Mesothelial cell of epicardium (in vitro differentiated cells): Measurements from ENCODE around the gene KDM5C. TPM values are rescaled to one million over a fixed set of nuclear protein-coding genes. Genes with fewer than 3 reads are reported as not detected.

ENCODE experiments used
- DNase-seq, 2 experiments: peaks; one replicate each; pipeline ENCODE4 v3.0.0; 2021; ENCODE audit warnings: low spot score in 2 of 2; ENCODE audit not compliant: unreplicated experiment in 2 of 2
- H3K27ac Mint-ChIP-seq: 2 replicates; pipeline ENCODE4 v1.8.0; 2021; ENCODE audit warnings: mixed read lengths
- H3K27me3 Mint-ChIP-seq: 2 replicates; pipeline ENCODE4 v1.8.0; 2021; ENCODE audit warnings: low read depth, mixed read lengths
- H3K36me3 Mint-ChIP-seq: 2 replicates; pipeline ENCODE4 v1.8.0; 2021; ENCODE audit warnings: mixed read lengths
- H3K4me1 Mint-ChIP-seq: 2 replicates; pipeline ENCODE4 v1.8.0; 2021; ENCODE audit warnings: mixed read lengths
- H3K4me3 Mint-ChIP-seq: 2 replicates; pipeline ENCODE4 v1.8.0; 2021; ENCODE audit warnings: mild to moderate bottlenecking, moderate library complexity, mixed read lengths
- H3K9me3 Mint-ChIP-seq: 2 replicates; pipeline ENCODE4 v1.8.0; 2021; ENCODE audit warnings: mixed read lengths
- total RNA-seq: library from RNA; stranded (reverse); gene quantifications from 3 replicates; pipeline ENCODE4 v1.2.1, GENCODE V29; 2021
- TF ChIP-seq, protein P1 (sequence below): fragments of 200-600 bp; sonication (generic); IDR thresholded peaks from one replicate; pipeline ENCODE4 v1.5.0; 2021; ENCODE audit warnings: antibody characterized with exemption; ENCODE audit not compliant: unreplicated experiment

KDM5C gene
- total RNA-seq, 1 donor from 2014 or later, result 128 TPM

DNA sequence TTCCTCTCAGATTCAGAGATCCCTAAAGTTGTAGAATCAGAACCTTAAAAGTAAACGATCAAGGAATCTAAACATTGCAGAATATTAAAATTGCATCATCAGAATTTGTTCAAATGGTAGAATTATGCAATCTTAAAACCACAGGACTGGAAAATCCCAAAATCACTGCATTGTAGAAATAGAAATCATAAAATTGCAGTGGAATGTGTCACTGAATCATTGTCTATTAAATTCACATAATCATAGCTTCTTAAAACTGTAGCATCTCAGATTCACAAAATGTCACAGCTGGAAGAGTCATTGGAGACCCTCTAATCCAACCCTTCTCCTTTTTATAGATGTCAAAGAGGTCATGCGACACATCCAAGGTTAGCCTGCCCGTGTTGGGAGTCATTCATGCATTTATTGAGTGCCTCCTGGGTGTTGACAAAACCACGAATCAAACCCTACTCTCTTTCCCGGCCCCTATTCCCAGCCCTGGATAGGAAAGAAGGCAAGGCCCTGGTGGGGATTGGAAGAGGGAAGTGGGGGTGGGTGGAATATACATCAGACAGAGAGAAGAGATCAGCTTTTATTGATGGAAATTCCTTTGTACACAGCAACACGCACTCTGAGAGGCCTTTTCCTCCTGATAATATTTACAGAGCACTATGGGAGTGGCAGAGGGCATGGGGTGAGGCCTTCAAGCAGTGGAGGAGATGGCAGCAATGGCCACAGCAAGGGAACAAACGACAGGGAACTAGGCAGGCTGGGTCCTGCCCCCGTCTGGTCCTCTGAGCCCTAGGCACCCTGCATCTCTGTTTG is 41.0 kb upstream of the KDM5C start:
- TF ChIP-seq, protein P1, sequence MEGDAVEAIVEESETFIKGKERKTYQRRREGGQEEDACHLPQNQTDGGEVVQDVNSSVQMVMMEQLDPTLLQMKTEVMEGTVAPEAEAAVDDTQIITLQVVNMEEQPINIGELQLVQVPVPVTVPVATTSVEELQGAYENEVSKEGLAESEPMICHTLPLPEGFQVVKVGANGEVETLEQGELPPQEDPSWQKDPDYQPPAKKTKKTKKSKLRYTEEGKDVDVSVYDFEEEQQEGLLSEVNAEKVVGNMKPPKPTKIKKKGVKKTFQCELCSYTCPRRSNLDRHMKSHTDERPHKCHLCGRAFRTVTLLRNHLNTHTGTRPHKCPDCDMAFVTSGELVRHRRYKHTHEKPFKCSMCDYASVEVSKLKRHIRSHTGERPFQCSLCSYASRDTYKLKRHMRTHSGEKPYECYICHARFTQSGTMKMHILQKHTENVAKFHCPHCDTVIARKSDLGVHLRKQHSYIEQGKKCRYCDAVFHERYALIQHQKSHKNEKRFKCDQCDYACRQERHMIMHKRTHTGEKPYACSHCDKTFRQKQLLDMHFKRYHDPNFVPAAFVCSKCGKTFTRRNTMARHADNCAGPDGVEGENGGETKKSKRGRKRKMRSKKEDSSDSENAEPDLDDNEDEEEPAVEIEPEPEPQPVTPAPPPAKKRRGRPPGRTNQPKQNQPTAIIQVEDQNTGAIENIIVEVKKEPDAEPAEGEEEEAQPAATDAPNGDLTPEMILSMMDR, result no peak
- DNase-seq, result no peak
- H3K4me3 Mint-ChIP-seq, result no peak overlapping the region

DNA sequence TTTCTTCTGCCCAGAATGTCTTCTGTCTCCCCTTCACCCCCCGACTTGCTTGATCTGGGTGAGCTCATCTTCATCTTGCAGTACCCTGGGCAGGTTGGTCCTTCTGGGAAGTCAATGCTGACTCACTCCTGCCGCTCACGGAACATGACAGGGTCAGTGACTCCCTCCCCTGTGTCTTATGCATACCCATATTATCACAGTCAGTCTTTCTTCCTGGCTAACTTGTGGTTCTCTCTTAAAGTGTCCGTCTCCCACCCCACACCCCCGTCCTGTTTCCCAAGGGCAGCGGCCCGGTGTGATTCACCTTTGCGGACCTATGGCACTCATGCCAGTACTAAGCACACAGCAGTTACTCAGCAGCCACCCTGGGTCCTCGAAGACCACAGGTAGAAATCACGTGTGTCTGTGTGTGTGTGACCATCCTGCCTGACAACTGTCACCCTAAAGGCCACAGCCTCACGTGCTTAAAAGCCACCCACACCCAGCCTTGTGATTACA is 38.6 kb upstream of the KDM5C start:
- DNase-seq, result no peak

More for the DNA sequence above, 41.0 kb upstream of the KDM5C start:
- Mint-ChIP-seq H3K36me3 (peaks cover 6% of the 10 kb centered on the region), H3K27me3 (no peaks in the 10 kb centered on the region), H3K9me3 (peaks cover 9% of the 10 kb centered on the region), H3K4me1 (no peaks in the 10 kb centered on the region), H3K27ac (no peak overlapping the region)

DNA sequence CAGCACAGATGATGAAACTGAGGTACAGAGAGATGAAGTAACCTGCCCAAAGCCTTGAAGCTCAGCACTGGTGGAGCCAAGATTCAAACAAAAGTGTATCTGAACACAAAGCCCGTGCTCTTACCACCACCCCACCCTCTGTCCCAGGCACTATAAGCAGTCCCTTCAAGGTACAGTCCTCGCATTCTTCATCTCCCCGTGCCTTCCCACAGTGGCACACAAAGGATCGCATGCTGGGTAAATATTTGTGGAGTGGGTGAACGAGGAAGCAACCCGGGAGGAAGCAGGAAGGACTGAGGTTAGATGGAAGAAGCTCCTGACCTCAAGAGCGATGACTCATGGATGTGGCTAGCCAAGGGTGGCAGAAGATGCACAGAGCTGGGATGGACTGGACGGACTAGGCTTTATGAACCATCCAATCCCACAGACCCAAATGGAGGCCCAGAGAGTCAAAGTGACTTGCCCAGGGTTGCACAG is 37.9 kb upstream of the KDM5C start:
- TF ChIP-seq, protein P1, result no peak
- no peak for DNase-seq
- peaks cover 14% of the 10 kb centered on the region for H3K9me3 Mint-ChIP-seq
- no peaks in the 10 kb centered on the region for H3K4me1 Mint-ChIP-seq
- no peak overlapping the region for H3K4me3 Mint-ChIP-seq
- no peak overlapping the region for H3K27ac Mint-ChIP-seq
- peaks cover 6% of the 10 kb centered on the region for H3K36me3 Mint-ChIP-seq
- no peaks in the 10 kb centered on the region for H3K27me3 Mint-ChIP-seq

More for the DNA sequence above, 38.6 kb upstream of the KDM5C start:
- Mint-ChIP-seq H3K36me3 (peaks cover 6% of the 10 kb centered on the region), H3K9me3 (peaks cover 9% of the 10 kb centered on the region), H3K27ac (no peak overlapping the region), H3K27me3 (no peaks in the 10 kb centered on the region), H3K4me1 (no peaks in the 10 kb centered on the region), H3K4me3 (no peak overlapping the region)
- TF ChIP-seq, protein P1, result no peak

DNA sequence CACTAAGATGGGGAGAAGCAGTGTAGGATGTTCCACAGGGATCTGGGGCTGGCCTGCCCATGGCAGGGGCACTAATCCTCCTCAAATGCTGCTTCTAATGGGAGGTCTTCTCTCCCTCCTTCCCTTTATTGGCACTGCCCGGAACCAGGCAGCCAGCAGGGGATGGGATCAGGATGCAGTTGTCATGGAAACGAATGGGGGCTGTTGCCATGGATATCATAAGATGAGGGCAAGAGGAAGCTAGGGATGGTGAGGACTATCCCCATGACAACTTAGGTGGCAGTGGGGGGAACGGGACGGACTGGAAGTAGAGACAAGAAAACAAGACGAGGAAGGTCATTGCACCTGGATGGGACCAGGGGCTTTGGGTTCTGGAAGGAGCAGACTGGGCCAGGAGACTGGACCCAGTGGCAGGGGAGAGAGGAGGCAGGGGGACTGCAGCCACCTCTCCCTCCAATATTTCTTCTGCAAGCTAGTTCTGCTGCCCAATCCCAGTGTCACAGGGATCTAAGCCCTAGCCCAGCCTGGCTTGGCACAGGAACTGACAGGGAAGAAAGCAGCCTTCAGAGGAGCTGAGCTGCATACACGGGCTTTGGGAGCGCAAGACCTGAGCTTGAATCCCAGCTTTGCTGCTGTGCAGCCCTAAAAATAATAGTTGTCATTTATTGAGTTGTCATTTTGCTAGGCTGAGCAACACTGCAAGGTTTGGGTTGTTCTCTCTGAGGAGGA is 37.3 kb upstream of the KDM5C start:
- H3K4me3 Mint-ChIP-seq, result no peak overlapping the region
- peaks cover 20% of the 10 kb centered on the region for H3K9me3 Mint-ChIP-seq
- no peak for DNase-seq
- peaks cover 6% of the 10 kb centered on the region for H3K36me3 Mint-ChIP-seq
- TF ChIP-seq, protein P1, result no peak
- no peaks in the 10 kb centered on the region for H3K27me3 Mint-ChIP-seq
- no peaks in the 10 kb centered on the region for H3K4me1 Mint-ChIP-seq
- no peak overlapping the region for H3K27ac Mint-ChIP-seq

DNA sequence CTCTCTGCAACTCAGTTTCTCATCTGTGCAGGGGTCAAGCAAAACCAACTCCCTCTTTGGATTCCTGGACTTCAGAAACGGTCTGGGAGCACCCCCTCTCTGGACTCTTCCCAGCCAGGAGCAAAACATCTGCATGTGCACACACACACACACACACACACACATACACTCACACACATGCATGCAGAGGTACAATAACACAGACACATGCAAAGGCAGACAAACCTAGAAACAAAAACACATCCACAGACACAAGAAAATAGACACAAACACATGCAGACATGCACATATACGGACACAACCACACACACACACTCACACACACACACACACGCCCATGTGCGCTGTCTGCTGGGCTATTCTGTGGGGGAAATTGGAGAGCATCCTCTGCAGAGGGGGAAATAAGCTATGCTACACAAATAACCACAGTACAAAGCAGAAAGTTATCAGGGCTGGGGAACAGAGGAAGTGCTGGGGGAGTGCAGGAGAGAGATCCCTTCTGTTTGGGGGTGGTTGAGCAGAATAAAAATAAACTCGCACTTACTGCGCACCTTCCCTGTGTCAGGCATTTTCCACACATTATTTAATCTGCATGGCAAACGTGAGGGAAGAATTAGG is 36.5 kb upstream of the KDM5C start:
- H3K36me3 Mint-ChIP-seq, result peaks cover 6% of the 10 kb centered on the region
- H3K9me3 Mint-ChIP-seq, result peaks cover 20% of the 10 kb centered on the region
- no peak for DNase-seq
- TF ChIP-seq, protein P1, result no peak
- H3K27me3 Mint-ChIP-seq, result no peaks in the 10 kb centered on the region
- no peak overlapping the region for H3K27ac Mint-ChIP-seq
- no peaks in the 10 kb centered on the region for H3K4me1 Mint-ChIP-seq
- no peak overlapping the region for H3K4me3 Mint-ChIP-seq
